HG02840 (cell line): ENCODE results near the gene TOMM70.
"Not testable (repeated sequence)": the region's sequence is repeated elsewhere in the genome, so short reads cannot be mapped to it uniquely, and the experiment has no call there.

ENCODE experiments used
- ATAC-seq: cut with Tn5 transposase; IDR thresholded peaks from one replicate; pipeline ENCODE4 v1.9.1; 2021; ENCODE audit warnings: mild to moderate bottlenecking, moderate library complexity, moderate number of reproducible peaks; ENCODE audit not compliant: unreplicated experiment, low FRiP score

Gene TOMM70

GRCh38 chr3:100370756-100371155, 30.1 kb downstream of the TOMM70 start:
- no peak for ATAC-seq

- no peak for ATAC-seq
These were observed 32.4 kb downstream of the TOMM70 start for GRCh38 chr3:100368441-100368840.

- ATAC-seq = no peak
These were observed 34.5 kb downstream of the TOMM70 start for GRCh38 chr3:100366424-100366823.

- no peak for ATAC-seq
These were observed 36.5 kb downstream of the TOMM70 start for GRCh38 chr3:100364421-100364820.

DNA sequence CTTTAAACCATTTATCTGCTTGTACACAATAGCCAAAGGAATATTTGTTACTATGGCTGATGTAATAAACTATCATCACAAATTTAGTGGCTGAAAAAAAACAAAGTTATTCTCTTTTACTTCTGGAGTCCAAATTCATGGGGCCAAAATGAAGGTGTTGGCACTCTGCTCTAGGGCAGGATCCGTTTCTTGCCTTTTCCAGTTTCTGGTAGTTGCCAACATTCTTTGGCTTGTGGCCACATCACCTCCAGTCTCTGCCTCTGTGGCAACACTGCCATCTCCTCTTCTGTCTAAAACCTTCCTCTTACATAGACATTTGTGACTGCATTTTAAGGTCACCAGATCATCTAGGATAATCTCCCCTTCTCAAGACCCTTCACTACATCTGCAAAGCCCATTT, 39.0 kb downstream of the TOMM70 start:
- no peak for ATAC-seq

DNA sequence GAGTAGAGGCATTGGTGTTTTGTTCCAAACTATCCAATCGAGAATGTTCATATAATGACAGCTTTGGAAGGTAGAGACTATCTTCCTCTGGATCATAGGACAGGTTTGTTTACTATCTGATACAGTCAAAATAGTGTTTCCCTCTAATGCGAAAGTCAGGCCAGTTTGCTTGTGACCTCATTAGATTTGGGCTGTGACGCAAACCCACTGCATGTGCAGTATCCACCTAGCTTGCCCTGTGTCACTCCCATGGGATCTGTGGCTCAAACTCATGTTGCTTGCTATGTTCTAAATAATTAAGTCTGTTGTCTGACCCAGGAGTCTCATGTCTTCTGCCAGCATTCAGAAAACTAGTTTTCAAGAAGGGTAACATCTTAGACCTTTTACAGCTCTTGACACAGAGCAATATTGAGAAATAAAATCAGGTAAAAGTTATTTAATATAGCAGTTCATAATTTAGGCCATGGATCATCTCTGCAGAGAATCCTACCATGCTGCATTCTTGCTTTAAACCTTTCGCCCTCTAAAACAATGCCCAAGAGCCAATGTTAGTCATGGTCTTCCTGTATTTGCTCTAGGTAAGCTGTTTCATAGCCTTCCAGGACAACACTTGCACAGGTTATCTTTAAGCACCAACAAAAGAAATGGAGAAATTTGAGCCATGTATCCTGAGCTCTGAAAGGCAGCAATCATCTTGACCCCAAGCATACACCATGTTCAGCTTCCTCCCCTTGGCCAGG, 40.0 kb downstream of the TOMM70 start:
- no peak for ATAC-seq

DNA sequence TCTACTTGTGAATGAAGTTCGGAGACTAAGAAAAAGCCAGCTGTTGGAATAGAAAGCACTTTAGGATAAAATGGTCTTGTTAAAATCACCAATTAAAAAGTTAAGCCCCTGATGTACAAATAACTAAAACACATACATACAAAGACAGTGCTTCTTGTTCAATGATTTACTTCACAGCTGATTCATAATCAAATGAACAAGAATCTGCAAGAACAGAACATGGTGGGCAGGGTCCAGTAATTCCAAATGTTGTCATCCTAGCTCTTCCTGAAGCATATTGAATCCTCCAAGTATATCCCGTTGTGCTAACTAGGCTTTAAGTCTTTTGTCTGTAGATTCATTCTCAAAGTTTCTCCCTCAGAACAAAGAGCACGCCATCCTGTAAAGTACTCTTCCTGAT, 41.9 kb downstream of the TOMM70 start:
- ATAC-seq = no peak

DNA sequence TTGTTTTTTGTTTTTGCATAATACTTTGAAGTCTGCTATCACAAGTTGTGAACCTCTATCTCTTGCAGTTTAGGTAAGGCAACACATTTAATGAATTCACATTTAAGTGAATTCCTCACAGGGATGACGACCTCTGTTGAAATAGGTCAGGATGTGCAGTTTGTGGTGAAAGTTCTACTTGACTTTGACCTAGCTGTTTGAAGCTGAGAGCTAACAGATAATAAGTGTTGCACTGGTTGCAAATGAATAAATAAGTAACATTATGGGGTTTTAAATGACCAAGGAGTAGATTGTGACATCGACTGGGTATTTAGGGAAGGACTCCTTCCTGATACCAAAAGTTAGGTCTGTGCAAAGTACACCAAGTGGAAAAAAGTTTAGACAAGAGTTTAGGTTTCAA, 42.5 kb downstream of the TOMM70 start:
- ATAC-seq = no peak

GRCh38 chr3:100354850-100355249, 46.0 kb downstream of the TOMM70 start:
- no peak for ATAC-seq

GRCh38 chr3:100352296-100353231, 48.3 kb downstream of the TOMM70 start:
- no peak for ATAC-seq

DNA sequence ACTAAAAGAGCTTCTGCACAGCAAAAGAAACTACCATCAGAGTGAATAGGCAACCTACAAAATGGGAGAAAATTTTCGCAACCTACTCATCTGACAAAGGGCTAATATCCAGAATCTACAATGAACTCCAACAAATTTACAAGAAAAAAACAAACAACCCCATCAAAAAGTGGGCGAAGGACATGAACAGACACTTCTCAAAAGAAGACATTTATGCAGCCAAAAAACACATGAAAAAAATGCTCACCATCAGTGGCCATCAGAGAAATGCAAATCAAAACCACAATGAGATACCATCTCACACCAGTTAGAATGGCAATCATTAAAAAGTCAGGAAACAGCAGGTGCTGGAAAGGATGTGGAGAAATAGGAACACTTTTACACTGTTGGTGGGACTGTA, 49.1 kb downstream of the TOMM70 start:
- not testable (repeated sequence) for ATAC-seq

DNA sequence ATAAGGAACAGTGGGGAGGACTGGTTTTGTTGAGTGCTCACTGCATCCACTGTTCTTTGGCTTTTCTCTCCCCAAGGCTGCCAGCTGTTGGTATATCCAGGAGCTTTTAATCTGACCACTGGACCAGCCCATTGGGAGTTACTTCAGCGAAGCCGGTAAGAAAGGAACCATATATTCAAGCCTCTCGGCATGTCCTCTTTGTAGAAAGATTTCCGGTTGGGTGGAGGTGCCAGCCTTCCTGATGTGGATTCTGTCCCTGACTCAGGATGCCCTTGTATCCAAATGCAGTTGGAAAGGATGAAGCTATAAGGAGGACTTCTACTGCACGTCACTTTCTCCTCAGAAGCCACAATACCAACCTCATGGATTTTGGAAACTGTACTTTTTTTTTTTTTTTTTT, 52.2 kb downstream of the TOMM70 start:
- no peak for ATAC-seq

GRCh38 chr3:100340527-100340926, 60.4 kb downstream of the TOMM70 start:
- no peak for ATAC-seq

- ATAC-seq = no peak
These were observed 61.1 kb downstream of the TOMM70 start for GRCh38 chr3:100339786-100340185.

DNA sequence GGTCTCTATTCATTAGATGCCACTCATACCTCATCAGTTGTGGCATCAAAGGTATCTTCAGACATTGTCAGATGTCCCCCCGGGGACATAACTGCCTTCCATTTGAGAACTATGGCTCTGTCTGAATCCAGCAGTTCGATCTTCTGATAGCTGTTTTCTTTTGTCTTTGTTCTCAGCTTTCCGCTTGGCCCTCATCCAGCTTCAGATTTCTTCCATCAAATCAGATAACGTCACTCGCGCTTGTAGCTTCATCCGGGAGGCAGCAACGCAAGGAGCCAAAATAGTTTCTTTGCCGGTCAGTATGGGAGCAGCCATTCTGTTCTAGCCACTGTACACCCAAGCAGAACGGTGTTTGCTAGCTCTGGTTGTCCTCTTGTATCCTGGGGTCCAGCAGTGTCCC, 62.0 kb downstream of the TOMM70 start:
- ATAC-seq = no peak

GRCh38 chr3:100336229-100336628, 64.7 kb downstream of the TOMM70 start:
- ATAC-seq = not testable (repeated sequence)

DNA sequence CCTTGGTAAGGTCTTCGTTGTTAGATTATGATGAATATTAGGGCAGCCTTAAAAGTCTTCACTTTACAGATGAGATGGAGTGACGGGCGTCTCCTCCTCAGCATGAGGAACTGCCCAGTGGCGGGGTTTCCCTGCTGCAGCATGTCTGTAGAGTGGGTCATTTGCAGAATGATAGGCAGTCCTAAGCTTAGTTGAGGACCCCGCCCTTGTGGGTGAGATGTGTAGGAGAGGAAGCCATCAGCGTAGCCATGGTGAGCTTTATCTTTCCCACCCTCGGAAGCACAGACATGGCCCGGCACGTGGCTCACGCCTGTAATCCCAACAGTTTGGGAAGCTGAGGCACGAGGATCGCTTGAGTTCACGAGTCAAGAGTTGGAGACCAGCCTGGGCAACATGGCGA, 65.5 kb downstream of the TOMM70 start:
- ATAC-seq = peak; percentile 38

DNA sequence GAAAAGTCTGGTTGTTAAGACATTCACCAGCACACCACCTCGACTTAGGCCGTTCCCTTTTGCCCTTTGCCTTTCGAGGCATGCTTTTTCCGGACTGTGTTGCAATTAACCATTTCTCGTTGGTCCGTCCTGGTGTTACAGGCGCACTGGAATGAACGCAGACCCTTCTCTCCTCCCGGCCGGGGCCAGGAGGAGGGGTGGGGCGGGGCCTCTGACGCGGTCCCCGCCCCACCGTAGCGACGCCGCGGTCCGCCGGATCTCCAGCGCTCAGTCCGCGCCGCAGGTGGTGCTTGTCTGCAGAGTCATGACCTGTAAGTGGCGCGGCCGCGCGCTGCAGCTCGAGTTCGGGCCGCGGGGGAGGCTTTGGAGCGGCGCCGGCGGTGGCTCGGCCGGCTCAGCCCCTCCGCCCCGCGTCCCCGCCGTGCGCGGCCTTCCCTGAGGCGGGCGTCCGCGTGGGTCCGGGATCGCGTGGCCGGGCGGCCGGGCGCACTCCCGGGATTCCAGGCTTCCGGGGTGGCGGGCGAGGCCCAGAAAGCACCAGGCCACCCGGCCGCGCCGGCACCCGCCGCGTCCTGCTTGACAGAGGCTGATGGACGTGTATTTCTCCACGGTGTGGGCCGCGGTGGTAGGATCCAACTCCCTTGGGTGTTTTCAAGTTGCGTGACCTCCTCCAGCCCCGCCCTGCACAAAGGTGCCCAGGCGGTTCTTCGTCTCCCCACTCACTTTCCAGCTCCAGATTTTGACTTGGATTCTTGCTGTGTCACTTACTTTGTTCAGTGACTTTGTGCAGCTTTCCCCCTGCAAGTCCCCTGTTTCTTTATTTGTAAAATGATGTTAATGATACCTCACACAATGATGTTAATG, 66.2 kb downstream of the TOMM70 start, which contains the start of gene NIT2:
Gene NIT2 (plus strand): TSS at position 270 of the 864 bp plus-strand sequence. CDS start 35 bp downstream, at position 305.
- ATAC-seq = peak; percentile 95

DNA sequence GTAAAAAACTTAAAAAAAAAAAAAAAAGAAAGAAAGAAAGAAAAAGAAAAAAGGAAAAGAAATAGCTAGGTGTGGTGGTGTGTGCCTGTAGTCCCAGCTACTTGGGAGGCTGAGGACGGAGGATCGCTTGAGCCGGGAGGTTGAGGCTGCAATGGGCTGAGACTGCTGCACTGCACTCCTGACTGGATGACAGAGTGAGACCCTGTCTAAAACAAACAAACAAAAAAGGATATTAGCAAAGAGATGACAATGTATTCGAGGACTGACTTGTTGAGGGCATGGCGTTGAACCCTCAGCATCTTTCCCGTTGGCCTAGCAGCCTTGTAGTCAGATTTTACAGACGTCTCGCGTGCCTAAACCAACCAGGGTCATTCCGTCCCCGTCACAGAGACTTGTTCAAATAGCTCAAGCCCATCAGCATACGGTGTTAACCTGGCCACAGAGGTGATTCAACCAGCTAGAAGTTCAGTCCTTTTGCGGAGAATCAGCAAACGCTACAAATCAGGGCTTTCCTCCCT, 66.9 kb downstream of the TOMM70 start:
- ATAC-seq = no peak

DNA sequence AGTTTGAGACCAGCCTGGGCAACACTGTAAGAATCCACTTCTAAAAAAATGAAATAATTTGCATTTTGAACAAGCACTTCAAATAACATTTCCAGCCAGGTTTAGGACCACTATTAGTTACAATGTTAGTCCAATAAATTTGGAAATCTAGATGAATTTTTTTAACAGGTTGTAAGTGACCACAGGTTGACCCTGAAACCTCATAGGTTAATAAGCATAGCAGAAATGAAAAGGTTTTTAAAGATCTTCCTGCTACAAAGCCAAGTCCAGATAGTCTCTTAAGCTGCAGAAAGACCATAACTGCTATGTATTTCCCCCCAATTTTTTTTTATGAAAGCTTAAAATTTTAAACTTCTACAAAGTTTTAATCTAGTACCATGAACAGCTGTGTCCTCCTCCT, 67.8 kb downstream of the TOMM70 start:
- no peak for ATAC-seq
